NCI-H2107 treated with DMSO at 0.1 percent for 48 hours (cell line): ENCODE data around the gene TEX13B.
A peak's percentile ranks its signal among the peaks of the same experiment; 100 is the strongest.
"Not testable (repeated sequence)": the region's sequence is repeated elsewhere in the genome, so short reads cannot be mapped to it uniquely, and the experiment has no call there.

Source experiments
- DNase-seq: peaks from one replicate; lab custom pipeline; 2025; ENCODE audit not compliant: unreplicated experiment; lab: John Stamatoyannopoulos, UW

TEX13B gene, protein sequence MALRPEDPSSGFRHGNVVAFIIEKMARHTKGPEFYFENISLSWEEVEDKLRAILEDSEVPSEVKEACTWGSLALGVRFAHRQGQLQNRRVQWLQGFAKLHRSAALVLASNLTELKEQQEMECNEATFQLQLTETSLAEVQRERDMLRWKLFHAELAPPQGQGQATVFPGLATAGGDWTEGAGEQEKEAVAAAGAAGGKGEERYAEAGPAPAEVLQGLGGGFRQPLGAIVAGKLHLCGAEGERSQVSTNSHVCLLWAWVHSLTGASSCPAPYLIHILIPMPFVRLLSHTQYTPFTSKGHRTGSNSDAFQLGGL

DNA sequence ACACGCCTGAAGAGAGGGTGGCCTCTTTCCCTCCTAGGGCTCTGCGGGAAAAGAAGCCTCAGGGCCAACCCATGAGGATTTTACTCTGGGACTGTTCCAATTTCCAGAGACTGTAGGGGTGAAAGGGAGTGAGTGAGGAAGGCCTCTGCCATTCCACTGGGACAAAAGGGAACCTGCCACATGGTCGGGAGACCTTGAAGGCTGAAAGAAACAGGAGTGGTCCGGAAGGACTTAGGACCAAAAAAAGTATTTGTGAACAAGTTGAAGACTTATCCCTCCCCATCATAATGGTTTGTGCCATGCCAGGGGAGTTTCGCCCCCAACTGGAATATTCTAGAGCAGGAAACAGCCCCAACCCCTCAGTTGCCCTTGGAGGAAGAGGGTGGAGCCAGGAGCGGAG is at the start of gene TEX13B:
Gene TEX13B (minus strand): TSS at position 15 of the 400 bp plus-strand sequence. CDS start 243 bp downstream, outside the sequence.
- DNase-seq = no peak

DNA sequence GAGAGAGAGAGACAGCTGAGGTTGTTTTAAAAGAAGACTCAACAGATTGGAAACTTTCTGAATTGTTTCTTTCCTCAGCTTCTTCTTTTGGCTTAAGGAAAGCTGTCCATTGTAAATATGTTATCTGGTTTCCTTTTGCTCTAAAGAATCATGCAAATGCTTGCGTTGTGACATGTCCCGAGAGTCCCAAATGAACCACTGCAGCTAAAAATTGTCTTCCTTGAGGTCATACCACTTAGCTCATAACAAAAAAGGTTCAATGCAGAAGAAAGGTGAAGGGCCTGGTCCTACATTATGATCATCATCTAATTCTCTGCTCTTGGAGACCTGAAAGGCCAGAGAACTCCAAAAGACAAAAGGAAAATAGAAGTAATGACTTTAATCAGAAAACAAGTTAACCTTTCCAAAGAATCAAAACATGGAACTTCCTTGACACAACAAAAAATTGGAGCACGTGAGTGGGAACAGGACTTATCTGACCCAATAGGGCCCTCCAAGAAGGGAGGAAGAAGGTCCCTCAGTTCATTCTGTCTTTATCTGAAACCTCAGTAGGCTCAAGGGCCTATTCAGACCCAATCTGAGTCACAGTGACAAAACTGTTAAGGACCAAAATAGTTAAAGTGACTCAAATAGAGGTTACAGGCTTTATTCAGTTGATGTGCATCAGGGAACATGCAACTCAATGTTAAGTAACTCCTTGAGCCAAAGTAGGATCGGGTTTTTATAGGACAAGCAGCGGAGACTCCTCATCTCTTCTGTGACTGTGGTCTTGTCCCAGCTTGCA is 48.0 kb upstream of the TEX13B start:
- DNase-seq = no peak

DNA sequence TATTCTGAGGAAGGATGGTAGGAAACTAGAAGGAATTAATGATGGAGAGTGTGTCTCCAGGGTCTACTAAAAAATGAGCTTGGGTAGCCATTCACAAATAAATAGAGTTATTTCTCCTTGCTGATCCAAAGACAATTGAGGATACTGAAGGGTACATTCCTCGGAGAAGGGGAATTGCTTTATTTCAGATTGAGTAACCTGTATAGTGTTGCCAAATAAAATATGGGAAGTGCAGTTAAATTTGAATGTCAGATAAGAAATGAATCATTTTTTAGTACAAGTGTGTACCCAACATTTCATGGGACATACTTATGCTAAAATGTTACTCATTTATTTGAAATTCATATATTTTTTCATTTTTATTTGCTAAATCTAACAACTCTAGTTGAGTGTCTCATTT is 46.7 kb upstream of the TEX13B start:
- DNase-seq = no peak

DNA sequence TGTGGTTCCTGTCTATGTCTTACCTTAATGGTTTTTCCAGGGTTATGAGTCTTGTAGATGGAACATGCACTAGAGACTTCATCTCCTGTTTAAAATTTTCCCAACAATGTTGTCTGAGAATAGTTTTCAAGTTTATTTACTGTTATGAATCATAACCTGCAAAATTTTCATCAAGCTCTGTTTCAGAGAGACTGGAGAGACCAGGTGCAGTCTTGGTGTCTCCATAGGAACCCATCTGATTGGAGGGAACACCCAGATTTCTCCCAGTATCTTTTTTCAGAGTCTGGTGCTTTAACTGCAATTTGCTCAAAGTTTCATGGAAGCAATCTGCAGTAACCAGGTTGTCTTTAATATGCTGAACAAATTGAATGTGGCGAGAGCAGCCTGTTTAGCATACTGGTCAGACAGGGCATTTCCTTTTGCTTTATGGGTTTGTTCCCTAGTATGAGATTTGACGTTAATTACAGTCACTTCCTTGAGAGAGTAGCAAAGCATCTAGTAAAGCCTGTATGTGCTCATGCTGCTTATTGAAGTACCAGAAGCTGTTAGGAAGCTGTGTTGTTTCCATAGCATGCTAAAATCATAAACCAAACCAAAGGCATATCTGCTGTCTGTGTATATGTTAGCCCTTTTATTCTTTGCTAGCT is 43.9 kb upstream of the TEX13B start:
- DNase-seq = no peak

DNA sequence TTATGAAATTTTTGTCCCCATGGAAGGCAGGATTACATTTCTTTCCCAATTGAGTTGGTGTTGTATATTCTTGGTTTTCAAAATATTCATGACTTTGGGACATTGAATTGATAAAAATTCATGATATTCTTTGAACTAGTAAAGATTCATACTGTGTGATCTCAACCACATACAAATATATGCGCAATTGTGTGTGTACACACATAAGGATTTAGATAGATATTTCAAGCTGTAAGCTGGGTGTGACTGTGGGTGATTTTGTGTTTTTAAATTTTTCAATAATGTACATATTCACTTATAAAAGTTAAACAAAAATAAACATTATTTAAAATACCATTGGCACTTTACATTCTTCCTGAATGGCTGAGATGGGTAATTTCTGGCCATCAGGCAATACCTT is 43.2 kb upstream of the TEX13B start:
- DNase-seq = no peak

DNA sequence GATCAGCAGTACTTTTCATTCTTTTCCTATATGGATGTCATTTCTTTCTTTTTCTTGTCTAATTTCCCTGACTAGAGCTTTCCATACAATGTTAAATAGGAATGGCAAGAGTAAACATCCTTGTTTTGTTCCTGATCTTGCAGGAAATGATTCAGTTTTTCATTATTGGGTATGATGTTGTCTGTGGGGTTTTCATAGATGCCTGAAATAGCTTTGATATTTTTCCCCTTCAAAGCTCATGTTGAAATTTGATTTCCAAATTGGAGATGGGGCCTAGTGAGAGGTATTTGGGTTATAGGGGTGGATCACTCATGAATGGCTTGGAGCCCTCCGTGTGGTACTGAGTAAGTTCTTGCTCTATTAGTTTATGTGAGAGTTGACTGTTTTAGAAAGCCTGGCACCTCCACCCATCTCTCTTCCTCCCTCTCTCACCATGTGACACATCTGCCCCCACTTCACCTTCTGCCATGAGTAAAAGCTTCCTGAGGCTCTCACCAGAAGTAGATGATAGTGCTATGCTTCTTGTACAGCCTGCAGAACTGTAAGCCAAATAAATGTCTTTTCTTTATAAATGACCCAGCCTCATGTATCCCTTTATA is 40.4 kb upstream of the TEX13B start:
- no peak for DNase-seq

DNA sequence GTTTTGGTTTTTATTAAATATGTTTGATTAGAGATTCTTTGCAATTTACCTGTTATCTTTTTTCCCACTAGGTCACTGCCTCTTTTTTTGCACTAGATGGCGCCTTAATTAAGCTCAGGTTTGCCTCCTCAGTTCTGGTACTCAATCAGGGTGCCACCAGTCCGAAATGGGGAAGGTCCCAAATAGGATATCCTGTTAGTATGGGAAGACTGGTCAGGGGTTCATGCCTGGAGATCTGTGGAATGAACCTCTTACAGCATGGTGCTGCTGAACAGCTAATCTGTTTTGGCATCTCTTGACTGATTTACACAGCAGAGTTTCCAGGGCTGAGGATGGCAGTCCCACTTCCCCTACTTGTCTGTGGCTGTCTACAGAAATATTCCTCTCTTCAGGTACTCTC is 38.5 kb upstream of the TEX13B start:
- peak; percentile 3 for DNase-seq

DNA sequence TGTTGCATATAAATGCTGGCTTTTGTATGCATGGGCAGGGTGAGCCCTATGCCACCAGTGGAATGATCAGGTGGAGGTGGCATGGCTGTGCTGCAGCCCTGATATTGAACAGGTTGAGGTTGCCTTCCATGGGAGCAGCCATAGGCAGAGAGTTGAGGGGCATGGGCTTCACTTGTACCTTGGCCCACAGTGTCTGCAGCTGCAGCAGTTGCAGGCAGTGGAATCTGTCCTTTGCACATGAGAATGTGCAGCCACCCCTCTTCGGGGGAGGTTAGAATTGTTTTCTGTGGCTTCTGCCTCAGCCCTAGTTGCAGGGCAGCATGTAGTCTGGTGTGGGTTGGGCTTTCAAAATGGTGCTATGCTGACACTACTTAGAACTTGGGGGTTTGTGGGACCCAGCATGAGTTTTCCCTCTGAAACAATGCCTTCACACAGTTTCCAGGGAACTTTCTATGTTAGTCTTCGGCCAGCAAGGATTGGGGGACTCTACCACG is 37.3 kb upstream of the TEX13B start:
- no peak for DNase-seq

DNA sequence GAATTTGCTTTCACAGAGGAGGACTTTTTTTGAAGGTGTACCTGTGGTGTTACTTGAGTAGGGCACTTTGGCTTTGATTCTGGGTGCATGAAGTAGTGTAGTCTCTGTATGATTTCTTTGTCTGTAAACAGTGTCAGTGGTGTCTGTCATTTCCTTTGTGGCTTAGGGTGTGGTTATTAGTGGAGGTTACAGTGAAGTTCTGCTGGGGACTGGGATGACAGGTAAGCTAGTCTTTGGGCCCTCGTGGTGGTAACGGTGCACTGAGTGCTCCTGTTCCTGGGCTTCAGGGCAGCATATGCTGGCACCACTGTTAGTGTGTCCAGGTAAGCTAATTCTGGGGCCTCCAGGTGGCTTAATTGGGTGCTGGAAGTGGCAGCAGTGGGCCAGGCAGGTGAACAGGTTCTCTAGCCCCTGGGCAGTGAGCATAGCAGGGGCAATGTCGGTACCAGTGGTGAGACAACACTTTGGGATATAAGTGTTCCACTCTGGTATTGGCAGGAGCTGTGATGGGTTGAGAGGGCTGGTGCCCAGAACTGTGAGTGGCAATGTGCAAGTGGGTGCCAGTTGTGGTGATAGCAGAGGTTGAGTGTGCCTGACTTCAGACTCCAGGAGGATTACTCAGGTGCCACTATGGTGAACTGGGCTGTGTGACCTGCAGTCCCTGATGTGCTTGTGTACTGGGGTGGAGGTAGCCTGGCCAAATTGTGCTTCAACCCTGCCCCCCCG is 36.6 kb upstream of the TEX13B start:
- DNase-seq = no peak

DNA sequence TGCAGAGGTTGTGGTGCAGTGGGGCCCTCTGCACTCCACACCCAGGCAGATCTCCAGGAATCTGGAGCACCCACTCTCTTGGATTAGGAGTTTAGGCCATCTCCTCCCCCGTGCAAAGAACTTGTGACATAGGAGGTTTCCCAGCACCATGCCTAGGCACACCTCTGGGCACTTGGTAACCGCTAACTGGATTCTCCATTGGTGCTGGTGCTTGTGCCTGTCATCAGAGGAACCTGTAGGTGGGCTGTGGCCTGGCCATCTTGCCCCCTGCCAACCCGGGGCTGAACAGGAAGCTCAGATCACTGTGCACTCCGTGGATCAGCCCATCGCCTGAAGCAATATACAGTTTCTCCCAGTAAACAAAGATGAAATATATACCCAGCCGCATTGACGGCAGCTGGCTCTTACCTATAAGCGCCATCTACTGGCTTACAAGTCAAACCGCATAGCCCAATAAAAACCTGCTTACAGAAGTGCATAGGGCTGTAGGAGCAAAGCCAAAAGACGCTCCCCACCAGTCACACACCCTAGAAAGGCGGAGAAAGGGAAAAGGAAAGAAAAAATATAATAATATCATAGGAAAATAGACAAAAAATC is 19.1 kb upstream of the TEX13B start:
- DNase-seq = peak; percentile 80

DNA sequence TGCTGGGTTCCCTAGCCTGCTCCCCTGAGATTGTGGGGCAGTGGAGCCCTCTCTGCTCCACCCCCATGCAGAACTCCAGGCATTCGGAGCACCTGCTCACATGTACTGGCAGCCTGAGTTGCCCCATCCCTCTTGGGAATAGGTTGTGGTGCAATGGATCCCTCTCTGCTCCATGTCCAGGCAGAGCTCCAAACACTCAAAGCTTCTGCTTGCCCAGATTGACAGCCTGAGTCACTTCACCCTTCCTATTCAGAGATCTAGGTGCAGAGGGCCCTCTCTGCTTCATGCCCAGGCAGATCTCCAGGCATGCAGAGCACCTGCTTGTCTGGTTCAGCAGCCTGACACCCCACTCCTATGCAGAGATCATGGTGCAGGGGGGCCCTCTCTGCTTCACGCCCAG is 18.6 kb upstream of the TEX13B start:
- peak; percentile 93 for DNase-seq

DNA sequence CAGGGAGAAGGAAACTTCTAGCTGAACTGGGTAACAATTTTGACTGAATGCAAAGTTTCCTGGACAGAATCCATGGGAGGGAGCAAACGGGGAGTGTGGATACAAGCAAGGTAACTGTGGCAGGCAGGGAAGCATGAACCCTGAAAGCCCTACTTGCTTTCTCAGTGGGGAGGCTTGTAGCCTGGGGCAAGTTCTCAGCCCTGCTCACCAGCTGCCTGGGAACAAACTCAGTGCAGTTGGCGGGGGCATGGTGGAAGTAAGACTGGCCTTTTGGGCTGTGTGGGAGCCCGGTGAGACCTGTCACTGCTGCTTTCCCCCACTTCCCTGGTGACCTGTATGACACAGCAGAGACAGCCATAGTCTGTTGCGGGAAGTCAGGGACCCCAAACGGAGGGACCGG is 14.0 kb upstream of the TEX13B start:
- DNase-seq = no peak

DNA sequence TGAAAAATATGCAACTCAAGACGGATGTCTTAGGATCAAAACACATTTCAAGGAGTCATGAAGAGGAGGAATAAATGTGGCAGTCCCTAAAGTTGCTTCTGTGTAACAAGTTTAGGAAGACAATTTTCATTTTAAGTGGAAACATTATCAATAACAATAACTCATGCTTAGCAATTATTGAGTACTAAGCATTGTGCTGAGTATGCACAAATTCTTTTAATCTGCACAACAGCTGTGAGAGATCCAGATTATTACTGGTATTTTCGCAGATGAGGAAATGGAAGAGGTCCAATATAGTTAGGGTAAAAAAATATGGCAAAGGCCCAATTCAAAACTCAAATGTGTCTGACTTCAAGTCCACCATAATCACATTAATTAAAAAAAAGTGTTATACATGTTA is 2.9 kb upstream of the TEX13B start:
- DNase-seq = no peak

DNA sequence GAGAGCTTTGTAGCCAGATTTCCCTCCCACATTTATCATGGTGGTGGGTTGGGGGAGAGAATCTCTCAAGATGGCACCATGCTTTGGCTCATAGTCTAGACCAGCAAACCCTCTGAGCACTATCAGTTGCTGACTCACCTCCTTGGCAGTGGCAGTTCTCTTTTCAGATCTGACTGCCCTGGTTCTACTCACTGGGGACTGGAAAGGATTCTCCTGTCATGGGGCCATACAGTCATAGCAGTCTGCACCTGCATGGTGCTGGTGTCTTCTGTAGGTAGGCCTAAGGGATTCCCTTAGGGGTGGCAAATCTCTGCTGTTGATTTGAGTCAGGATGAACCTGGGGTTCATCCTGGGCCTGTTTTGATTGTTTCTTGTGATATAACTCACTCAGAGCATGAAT is 2.6 kb downstream of the TEX13B start:
- no peak for DNase-seq

DNA sequence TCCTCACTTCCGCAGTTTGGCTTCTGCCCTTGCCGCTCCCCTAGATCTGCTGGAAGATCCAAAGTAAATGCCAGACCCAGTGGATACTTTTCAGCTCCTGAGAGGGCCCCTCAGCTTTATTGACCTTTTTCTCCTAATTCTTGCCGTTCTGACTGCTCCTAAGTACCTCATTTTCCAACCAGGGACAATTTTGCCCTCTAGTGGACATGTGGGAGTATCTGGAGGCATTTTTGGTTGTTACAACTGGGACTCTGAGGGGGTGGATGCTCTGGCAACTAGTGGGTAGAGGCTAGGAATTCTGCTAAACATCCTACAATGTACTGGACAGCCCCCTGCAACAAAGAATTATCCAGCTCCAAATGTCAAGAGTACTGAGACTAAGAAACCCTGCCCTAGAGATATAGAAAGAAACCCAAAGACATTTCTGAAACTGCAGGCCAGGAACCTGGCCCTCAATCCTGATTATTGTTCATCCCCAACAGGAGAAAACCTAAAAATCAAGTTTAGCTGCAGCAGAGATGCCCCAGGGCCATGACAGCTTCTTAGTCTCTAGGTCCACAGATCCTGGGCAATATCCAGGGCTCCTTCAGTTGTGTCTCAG is 3.4 kb downstream of the TEX13B start:
- peak; percentile 3 for DNase-seq

DNA sequence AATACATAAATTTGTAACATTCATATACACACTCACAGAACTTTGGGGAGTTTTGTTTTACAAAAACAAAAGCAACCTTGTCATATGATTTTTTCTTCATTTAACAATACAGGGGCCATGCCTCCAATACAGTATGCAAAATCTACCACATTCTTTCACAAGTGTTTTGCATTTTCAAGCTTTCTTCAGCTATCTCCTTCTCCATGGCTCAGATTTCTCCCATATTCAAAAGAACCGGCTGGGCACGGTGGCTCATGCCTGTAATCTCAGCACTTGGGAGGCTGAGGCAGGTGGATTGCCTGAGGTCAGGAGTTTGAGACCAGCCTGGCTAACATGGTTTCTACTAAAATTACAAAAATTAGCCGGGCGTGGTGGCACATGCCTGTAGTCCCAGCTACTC is 4.1 kb downstream of the TEX13B start:
- DNase-seq = no peak

DNA sequence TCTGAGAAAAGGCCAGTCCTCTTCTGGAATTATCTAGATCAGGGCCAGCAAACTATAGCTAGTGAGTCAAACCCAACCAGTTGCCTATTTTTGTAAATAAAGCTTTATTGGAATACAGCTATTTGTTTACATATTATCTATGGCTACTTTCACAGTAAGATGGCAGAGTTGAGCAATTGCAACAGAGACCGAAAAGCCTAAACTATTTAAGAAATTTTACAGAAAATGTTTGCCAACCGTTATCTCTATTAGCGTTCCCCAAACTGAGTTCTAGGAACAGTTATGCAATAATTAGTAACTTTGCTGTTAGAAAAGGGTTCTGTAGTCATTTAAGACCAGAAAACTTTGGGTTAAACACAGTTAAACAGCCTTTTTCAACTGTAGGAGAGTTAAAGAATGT is 10.5 kb downstream of the TEX13B start:
- no peak for DNase-seq

DNA sequence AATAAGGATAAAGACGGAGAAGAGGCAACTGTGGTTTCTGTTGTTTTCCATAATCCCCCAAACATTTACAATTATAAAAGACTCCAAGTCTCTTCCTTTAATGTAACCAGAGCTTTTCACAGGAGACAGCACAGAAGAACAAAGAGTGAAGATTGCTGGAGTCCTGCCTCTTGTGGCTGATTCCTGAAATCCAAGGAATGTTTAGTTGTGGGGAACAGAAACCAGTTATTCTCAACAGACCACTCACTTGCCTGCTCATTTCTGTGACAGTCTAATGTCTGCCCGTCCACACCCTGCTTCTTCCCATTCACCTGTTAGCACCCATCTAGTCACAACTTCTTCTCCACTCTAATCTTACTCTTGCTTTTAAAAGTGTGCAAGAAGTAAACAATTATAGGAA is 12.1 kb downstream of the TEX13B start:
- no peak for DNase-seq

DNA sequence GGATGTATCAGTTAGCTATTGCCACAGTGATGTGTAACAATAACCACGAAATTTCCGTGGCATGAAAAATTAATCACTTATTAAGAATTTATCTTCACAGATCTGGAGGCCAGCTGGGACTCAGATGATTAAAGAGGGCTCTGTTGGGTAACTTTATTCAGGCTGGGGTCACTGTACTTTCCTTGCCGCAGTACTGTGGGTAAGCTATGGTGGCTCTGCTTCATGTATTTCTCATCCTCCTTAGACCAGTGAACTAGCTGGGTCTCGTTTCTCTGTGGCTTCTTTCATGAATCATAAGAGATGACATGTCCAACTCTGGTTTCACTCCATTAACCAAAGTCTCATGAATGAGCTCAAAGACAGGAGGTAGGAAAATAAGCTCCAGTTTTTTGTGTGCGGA is 13.5 kb downstream of the TEX13B start:
- DNase-seq = no peak

DNA sequence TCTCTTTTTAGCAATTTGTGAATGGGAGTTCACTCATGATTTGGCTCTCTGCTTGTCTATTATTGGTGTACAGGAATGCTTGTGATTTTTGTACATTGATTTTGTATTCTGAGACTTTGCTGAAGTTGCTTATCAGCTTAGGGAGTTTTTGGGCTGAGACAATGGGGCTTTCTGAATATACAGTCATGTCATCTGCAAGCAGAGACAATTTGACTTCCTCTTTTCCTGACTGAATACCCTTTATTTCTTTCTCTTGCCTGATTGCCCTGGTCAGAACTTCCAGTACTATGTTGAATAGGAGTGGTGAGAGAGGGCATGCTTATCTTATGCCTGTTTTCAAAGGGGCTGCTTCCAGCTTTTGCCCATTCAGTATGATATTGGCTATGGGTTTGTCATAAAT is 26.8 kb downstream of the TEX13B start:
- not testable (repeated sequence) for DNase-seq
